ENCODE data around the gene PIP4K2A.

Gene PIP4K2A

DNA sequence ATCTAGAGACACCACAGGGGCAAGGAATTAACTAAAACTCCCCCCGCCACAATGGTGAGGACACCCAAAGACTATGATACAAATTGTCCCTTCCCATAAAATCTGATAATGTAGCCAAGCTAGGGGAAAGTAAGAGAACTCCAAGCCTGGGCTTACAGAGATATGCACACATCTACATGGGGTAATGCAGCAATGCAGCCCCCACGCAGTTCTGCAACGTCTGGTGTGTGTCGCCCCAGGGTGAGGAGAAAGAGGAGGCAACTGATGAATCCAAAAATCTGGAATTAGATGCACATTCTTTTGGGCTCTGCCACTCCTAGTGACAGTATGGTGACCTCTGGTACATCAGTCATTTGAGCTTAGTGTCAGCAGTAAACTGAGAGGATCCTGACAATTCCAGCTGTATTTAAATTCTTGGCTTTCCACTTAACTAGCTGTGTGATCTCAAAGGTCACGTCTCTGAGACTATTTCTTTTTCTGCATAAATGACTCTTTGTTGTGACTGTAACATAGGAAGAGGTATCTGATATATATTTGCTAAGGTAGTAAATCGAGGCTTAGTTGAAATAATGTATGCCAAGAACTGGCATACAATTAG is 51.5 kb downstream of the PIP4K2A start:
- no peak for DNase-seq

DNA sequence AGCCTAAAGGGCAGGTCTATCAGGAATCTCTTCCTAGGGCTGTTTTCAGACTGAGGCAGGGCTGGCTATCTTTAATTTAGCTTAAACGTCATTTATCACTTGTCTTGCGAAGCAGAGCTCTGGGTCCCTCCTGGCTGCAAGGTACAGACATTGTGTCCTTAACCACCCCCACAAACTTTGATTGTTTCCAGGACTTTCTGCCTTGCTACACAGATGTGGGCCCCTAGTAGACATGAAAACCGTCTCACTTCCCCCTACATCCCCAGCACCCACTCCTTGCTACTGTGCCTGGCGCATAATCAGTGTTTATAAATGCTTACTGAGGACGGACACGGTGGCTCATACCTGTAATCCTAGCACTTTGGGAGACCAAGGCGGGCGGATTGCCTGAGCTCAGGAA is 54.5 kb downstream of the PIP4K2A start:
- no peak for DNase-seq

DNA sequence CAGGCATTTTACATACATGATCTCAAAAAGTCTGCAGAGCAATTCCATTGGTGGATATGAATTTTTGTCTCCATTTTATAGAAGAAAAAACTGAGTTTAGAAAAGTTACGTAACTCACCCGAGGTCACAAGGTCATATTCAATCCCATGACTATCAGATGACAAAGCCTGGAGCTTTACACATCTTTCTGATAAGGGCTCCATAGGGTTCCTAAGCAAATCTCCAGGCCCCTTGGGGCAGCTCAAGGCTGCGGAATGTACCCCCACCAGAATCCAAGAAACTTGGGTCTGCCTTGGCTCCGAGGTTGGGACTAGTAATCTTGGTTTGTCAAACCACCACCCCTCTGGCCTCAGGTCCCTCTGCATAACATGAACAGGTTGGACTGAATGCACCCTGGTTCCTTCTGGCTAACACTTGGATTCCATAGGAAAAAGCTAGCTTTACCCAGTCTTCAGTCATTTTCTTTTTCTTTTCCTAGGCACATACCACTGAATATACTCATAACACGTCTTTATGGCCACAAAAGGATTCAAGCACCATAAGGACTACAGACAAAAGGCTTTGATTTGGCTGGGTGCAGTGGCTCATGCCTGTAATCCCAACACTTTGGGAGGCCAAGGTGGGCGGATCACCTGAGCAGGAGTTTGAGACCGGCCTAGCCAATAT is 55.5 kb downstream of the PIP4K2A start:
- DNase-seq: no peak

DNA sequence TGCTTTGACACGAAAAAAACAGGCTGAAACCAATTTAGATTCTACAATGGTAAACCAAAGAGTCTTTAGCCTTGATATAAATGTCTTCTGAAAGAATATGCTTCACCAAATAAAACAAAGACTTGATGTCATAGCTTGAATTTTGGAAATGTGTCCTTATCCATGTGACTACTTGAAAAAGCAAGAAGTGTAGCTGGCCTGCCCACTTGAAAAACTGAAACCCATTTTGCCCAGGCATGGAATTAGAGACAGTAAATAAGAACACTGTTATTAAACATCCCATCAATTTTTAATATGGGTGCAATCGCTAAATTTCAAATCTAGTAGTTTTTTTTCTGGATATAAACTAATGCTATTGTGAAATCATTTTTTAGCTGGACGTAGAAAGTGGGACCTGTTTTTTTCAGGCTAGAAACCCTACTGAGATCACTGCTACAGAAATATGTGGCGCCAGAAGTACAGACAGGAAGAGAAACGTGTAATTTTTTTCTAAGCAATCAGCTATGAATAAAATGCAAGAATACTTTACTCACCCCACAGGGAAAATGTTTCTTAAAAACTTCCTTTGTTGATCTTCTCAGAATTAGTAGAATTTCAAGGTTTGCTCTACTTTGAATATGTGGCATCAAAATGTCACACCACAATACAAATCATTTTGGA is 56.7 kb downstream of the PIP4K2A start:
- peak; percentile 54 for DNase-seq

DNA sequence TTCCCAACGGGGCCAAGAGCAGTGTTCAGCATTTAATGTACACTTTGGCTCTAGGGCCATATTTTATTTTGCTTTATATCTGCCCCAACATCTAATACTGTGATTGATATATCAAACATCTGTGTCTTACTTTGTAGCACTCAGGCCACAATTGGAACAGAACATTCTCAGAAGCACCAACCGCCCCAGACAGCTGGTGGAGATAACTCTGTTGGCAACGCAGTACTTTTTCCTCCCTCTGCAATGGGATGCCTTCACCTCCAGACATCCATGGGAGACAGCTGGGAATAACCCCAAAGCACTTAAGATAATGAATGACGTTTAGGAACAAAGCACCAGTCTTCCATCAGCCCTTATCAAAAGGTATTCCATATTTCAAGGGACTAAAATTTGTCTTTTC is 57.4 kb downstream of the PIP4K2A start:
- DNase-seq: no peak

DNA sequence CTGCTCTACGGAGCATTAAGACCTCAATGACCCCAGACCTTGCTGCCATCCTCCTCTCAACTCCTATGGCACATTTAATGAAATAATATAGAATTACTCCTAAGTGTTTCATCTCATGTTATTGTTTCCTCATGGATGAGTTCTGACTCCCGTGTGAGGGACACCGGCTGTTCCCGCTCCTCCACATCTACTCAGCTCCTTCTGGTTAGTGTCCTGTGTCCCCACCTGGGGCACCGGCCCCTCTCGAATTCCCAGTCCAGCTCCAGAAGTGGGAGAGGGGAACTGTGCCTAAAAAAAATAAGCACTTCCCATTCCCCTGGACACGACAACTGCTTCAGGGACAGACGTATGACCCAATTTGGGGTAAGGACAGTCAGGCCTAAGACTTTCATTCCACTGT is 58.3 kb downstream of the PIP4K2A start:
- DNase-seq: peak; percentile 28

DNA sequence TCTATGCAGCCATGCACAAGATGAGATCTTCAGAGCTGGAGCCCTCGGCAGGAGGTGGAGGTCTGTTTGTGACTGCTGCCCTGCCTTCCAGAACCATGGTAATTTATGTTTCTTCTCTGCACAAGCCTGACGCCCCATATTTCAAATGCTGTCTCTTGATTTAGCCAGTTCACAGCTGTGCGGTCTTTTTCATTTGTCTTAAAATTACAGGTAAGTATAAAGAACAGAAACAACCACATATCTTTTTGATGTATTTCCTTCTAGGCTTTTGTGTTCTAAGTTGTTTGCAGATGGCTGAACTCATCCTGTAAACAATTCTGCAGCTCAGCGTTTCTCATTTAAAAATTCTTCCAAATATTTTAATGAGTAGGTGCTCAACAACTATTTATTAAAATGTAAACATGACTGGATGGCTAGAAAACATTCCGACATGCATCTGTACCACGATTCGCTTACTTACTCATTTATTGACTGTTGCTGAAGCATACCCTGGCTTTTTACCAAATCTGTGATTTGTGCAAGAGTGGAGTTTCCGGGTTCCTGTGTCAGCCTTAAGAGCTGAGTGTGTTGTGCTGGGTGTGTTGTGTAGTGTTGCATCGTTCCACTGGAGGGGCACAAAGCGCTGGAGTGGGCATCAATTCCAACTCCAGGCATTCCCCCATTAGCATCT is 58.9 kb downstream of the PIP4K2A start:
- peak; percentile 60 for DNase-seq

DNA sequence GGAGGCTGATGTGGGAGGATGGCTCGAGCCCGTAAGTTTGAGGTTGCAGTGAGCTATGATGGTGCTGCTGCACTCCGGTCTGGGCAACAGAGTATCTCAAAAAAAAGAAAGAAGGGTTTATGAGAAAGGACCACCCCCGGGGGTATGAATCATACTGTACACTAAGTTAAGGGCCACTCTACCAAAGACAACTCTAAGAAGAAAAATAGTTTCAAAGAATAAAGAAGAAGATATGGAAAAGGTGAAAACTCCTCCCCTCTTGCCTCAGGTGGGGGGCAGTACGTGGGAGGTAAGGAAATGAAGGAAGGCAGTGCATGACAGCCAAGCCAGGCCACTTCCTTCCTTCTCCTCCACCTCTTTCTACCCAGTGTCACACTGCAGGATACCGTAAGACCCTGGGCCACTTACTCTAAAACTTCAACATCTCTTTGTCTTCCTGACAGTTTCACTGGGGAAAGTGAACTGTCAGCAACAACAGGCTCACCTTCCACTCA is 61.3 kb downstream of the PIP4K2A start:
- no peak for DNase-seq

DNA sequence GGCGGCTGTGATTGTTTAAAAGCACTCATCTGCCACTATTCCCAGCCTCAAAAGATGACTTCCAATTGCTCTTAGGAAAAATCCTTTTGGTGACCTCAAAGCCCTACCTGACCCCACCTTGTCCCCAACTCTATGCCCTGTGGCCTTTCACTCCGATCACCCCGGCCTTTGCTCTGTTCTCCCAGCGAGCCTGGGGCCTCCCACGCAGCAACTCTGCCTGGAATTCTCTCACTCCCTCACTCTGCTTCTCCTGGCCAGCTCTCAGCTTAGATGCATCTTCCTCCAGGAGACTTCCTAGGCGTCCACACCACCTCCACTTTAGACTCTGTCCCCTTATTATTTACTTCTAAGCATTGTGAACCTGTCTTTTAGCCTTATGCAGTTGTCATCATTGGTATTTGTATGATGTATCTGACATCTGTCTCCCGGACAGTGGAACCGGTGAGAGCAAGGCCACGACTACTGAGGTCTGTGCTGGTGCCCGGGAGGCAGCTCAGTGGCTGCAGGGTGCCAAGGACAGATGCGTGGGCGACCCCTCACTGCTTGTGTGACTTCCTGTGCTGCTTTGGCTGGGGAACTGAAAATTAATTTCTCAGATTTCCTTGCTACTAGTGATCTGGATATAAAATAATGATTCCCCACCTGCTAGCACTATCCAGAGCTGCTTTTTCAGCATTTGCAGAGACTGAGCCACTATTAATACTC is 63.0 kb downstream of the PIP4K2A start:
- no peak for DNase-seq

DNA sequence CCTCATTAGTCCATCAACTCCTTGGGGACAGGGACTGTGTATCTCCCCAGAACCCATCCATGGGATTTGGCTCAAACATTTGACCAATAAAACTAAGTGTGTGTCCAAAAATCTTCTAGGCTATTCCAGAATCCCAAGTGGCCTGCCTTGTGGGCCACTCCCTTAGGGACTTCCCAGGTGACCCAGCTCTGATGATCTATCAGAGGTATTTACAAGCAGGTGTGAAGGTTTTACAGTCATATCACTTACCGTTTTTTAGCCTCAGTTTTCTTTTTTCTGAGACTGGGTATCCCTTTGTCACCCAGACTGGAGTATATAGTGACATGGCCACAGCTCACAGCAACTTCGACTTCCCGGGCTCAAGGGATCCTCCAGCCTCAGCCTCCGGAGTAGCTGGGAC is 64.4 kb downstream of the PIP4K2A start:
- no peak for DNase-seq

DNA sequence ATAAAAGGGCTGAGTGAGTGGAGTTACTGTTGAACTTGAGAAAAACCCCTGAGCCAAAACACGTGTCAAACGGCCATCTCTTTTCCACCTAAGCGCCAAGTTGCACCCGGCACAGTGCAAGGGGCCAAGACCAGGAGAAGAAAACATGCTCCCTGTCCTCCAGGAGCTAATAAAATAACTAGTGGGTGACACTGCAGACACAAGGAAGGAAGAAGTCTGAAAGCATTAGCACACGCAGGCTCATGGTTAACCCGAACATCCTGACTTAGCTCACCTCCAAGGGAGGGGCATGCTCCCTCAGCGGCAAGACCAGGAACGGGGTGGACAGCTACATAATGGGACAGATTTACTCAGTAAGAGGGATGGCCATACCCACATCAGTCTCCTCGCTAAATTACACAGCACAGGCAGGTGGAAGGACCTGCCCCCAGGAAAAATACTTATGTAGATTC is 65.0 kb downstream of the PIP4K2A start:
- DNase-seq: no peak

DNA sequence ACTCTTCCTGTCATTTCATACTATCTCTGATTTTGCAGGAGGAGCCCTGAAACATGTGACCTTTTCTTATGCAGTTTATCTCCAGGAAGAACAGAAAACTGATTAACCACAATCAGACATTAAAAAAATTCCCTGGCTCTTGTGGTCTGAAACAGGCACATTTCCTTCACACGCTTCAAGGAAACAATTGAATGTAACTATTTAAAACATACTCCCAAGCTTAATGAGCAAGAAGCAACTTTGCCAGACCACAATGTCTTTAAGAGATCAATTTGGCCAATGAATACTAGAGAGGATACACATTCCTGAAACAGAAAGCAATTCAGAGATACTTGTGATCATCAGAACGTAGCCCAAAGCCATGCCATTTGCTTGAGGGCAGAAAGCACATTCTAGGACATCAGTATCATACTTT is 65.8 kb downstream of the PIP4K2A start:
- DNase-seq: peak; percentile 34

DNA sequence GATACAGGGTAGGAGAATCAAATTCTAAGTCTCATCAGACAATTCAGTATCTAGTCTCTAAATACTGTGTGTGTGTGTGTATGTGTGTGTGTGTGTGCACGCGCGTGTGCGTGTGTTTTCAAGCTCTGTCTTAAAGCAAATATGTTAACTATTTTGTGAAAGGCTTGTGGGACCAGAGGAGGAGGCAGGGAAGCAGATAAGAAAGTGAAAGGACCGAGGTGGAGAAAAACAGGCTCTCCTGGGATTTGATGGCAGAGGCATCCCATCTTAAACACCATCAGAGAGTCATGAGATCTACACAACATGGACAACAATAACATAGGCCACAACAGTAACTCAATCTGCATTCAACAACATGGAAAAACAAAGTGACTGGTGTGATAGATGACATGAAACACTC is 67.1 kb downstream of the PIP4K2A start:
- no peak for DNase-seq

DNA sequence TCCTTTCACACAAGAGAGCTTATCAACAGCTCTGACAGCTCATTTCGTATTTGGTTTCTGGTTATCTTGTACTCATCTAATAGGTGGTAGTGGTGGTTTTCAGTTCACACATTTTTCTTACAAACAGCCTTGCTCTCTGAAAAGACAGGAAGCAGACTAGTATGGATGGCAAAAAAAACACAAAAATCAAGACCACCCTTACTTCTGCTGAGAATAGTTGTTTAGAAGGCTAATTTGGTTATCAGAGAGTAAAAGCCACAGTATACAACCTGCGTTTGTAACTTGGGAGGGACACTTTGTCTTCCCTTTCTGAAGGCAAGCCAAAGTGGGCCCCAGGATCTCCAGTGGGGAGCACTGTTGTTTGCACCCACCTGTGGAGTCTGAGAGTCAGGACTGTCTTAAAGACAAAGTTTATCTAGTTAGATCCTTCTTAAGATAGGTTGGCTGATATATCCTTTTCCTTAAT is 68.0 kb downstream of the PIP4K2A start:
- DNase-seq: no peak

DNA sequence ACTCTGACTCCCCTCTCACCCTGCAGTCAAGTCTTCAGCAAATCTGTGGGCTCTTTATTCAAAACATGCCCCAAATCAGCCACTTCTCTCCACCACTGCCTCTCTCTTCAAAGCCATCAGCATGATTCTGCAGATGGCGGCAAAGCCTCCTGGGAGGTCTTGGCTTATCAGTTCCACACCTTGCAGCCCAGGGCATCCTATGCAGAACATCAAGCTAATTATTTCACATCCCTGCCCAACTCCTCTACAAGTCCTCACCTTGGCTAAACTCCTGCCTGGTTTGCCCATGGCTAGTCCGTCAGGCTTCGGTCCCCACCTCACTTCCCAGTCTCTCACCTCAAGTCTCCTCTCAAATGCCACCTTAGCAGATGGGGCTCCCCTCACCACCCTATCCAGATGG is 70.2 kb downstream of the PIP4K2A start:
- DNase-seq: no peak

DNA sequence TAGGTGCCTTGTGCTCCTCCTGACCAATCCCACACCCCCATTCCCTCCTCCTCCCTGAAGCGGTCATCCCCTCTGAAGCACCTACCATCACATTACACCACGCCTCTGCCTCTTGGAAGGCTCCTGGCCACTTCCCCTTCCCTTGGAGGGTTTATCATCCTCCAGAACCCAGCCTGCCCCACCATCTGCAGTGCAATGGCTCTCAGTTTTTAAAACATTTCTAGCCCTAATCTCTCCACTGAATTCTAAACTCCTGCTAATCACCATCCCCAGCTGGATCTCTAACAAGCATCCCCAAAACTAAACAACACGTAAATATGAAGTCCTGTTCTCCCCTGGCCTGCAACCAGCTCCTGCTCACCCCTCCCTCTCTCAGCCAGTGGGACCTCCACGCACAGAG is 70.6 kb downstream of the PIP4K2A start:
- no peak for DNase-seq

DNA sequence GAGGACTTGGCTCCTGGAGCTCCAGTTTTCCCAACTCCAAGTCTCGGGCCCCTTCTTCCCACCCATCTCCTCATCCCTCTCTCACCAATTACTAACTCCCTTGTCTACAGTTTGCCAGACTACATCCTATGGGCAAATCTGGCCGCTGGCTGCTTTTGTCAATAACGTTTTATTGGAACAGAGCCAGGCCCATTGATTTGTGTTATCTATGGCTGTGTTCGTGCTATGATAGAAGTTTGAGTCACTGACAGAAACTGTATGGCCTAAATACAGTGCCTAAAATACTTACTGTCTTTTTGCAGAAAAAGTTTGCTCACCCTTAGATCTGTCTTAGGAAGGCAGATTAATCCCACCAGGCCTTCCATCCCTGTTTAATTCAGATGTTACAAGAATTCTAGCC is 71.3 kb downstream of the PIP4K2A start:
- no peak for DNase-seq

DNA sequence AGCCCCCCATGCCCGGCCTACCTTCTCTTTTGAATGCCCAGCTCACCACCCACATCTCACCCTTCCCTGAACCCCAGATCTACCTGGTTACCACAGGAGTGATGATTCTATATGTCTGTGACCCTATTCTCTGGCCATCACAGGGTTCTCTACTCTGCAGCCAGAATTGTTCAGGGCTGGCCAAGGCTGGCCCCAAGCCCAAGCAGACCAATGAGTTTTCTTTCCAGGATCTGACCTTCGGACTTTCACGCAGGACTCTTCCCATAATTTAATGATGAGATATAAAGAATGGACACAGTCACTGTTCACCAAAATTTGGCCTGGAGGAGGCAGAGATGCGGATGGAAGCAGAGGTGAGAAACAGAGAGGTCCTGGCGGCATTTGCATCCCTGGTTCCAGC is 72.6 kb downstream of the PIP4K2A start:
- DNase-seq: no peak

DNA sequence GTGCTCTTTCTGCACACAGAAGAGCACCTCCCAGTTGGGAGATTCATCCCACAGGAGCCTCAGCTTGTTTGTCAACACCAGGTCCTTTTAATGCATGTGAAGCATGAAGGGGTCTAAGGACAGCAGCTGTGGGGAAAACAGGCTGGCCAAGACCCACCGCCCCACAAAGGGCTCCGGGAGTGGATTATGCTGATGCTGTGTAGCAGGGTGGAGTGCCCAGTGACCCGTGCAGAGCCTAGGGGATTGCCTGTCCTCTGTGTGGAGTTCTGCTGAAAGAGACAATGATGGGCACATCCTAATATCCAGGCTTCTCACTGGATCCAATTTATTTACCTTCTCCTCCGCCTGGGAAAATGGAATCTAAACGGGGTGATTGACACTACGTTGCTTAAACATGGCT is 74.0 kb downstream of the PIP4K2A start:
- DNase-seq: no peak

DNA sequence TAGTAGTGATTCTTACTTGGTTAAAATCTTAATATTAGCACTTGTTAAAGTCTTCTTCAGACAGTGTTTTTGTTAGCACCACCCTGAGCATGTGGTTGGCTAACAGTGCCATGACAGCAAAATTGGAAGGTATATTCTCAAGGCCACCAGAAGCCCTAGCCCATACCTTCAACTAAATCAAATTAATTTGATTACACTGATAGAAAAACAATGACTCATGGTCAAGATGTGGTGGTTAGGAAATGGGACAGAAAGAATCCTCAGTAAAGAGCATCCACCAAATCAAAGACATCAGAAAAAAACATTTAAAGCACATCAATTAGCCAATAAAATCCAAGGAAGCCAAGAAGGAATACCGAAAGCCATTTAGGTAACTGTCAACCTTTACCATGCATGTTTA is 75.5 kb downstream of the PIP4K2A start:
- DNase-seq: no peak

DNA sequence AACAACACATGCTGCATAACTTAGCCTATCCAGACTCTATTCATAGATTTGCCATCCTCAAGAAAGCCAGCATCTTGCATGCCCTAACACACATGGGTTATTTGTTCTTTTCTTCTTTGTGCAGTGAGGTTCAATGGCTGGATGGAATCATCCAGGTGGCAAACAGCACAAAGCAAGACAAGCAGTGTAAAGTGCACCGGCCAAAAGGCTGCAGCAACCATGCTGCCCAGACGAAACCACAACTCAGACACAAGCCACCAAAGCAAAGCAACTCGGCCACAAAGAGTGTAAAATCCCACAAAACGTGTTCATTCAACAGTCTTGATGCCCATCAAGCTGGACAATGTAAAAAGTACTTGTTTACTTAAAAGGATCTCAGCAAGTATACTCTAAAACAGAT is 76.9 kb downstream of the PIP4K2A start:
- no peak for DNase-seq

DNA sequence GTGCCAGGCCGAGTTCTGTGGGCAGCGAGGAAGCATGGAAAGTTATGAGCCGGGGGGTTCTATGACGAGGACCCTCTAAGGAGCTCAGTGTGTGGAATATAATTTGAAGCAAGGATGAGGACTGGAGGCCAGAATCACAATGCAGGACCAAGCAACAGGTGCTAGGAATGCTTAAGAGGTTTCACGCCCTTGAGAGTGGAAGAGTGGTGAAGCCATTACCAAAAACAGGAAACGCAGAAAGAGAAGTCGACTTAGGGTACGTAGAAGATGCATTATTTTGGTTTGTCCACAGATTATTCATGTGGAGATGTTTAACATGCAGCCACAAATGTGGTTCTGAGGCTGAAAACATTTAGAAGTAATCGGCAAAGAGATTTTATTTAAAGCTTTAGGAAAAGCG is 78.7 kb downstream of the PIP4K2A start:
- no peak for DNase-seq
